Measurements from ENCODE around the gene HJURP.

- TF ChIP-seq CTCF (IDR thresholded peaks at IDR 0.05; ENCODE audit: low read depth, low read length, poor library complexity, severe bottlenecking): no peak
- no peak for TF ChIP-seq EZH2phosphoT487 (IDR thresholded peaks at IDR 0.05; ENCODE audit: borderline replicate concordance, low read length)
Measured at GRCh38 chr2:233818639-233819621, 35.4 kb downstream of the HJURP start.

All from DOHH2 (cell line).